Middle frontal gyrus (tissue), 1 donor: Measurements from ENCODE around the gene VMP1.
"Not testable (repeated sequence)": the region's sequence is repeated elsewhere in the genome, so short reads cannot be mapped to it uniquely, and the experiment has no call there.

Experiments used
- DNase-seq: peaks from one replicate; pipeline ENCODE4 v3.0.0-alpha.2; 2015; ENCODE audit warnings: low spot score; ENCODE audit errors: extremely low spot score

The VMP1 gene

DNA sequence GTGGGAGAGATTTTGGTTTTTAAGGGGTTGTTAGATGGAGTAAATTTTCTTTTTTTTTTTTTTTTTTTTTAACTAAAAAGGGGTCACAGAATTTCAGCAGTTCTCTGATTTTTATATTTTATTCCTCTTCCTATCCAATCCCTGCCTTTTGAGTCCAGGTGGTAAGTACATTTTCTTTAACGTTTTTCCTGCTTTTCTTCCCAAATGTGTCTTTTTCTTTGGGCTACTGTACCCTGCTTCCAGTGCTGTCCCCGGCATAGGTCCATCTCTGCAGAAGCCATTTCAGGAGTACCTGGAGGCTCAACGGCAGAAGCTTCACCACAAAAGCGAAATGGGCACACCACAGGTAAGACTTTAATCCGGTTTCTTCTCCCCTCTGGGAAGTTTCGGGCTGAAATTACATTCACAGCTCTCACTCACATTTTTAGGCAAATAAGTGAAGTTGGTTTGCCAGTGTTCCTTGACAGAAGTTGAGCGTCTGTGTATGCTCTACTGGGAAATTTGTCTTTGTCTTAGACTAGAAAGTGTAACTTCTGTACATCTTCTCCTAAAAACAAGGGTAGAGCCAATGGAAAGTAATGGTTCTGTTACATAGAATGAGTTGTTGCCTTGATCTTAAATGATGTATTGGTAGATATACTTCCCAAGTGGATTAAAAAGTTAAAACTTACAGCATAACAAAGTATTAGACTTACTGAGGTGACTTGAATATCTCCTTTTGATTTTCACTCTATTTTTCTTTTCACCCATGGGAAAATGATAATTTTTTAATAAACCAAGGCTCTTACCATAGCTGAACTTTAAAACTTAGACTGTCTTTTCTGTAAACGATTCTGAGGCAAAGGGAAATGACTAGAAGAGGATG is 130.8 kb downstream of the VMP1 start:
- DNase-seq, result no peak

DNA sequence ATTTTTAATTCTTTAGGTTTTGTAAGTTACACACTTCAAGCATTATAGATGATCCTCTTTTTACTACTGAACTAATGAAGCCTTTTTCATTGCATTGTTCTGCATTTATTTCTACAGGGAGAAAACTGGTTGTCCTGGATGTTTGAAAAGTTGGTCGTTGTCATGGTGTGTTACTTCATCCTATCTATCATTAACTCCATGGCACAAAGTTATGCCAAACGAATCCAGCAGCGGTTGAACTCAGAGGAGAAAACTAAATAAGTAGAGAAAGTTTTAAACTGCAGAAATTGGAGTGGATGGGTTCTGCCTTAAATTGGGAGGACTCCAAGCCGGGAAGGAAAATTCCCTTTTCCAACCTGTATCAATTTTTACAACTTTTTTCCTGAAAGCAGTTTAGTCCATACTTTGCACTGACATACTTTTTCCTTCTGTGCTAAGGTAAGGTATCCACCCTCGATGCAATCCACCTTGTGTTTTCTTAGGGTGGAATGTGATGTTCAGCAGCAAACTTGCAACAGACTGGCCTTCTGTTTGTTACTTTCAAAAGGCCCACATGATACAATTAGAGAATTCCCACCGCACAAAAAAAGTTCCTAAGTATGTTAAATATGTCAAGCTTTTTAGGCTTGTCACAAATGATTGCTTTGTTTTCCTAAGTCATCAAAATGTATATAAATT is 132.3 kb downstream of the VMP1 start:
- no peak for DNase-seq

DNA sequence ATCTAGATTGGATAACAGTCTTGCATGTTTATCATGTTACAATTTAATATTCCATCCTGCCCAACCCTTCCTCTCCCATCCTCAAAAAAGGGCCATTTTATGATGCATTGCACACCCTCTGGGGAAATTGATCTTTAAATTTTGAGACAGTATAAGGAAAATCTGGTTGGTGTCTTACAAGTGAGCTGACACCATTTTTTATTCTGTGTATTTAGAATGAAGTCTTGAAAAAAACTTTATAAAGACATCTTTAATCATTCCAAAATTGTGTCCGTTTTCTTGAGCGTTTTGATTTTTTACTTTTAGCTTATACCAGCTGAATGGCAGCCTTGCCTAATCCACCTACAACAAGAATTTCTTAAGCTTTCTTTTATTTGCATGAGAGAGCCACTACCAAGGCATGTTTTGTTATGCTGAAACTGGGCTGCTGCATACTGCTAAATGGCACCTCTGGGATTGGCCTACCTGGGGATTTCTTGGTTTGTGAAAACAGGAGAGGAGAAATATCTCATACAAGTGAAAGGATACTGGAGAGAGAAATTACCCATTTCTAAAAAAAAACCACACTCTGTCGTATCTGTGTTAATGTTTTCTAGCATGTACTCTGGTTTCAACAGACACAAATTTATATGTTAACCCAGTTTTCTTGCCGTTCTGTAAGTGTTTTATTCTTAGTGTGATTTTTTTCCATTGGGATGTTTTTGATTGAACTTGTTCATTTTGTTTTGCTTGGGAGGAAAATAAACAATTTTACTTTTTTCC is 133.1 kb downstream of the VMP1 start:
- DNase-seq, result no peak

DNA sequence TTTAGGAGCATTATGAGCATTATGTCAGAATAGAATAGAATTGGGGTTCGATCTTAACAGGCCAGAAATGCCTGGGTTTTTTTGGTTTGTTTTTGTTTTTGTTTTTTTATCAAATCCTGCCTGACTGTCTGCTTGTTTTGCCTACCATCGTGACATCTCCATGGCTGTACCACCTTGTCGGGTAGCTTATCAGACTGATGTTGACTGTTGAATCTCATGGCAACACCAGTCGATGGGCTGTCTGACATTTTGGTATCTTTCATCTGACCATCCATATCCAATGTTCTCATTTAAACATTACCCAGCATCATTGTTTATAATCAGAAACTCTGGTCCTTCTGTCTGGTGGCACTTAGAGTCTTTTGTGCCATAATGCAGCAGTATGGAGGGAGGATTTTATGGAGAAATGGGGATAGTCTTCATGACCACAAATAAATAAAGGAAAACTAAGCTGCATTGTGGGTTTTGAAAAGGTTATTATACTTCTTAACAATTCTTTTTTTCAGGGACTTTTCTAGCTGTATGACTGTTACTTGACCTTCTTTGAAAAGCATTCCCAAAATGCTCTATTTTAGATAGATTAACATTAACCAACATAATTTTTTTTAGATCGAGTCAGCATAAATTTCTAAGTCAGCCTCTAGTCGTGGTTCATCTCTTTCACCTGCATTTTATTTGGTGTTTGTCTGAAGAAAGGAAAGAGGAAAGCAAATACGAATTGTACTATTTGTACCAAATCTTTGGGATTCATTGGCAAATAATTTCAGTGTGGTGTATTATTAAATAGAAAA is 133.8 kb downstream of the VMP1 start:
- DNase-seq, result not testable (repeated sequence)

DNA sequence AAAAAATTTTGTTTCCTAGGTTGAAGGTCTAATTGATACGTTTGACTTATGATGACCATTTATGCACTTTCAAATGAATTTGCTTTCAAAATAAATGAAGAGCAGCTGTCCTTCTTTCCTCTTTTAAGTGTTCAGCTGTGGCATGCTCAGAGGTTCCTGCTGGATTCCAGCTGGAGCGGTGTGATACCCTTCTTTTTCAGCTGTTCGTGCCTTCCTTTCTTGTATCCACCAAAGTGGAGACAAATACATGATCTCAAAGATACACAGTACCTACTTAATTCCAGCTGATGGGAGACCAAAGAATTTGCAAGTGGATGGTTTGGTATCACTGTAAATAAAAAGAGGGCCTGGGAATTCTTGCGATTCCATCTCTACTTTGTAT is 134.4 kb downstream of the VMP1 start:
- not testable (repeated sequence) for DNase-seq

DNA sequence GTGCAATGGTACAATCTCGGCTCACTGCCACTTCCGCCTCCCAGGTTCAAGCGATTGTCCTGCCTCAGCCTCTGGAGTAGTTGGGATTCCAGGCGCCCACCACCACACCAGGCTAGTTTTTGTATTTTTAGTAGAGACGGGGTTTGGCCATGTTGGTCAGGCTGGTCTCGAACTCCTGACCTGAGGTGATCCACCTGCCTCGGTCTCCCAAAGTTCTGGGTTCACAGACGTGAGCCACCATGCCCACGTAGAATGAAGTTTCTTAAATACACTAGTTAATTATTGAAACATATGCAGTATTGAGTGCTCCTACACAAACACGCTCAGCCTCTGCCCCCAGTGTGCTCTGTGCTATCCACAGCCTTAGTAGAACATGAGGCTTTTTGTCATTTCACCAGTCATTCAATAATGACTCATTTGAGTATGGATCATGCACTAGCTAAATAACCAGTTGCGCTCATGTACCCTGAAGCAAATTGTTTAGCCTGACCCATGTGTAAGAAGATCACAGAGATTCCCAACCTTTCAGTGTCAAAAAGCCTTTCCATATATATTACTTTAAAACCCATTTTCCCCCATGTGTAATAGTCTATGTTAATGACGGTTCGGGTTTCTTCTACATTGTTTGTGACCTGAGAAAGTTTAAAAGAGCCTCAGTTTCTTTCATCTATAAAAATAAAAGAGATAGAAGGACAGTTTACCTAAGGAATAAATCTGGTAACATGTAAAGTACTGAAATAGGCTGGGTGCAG is 135.6 kb downstream of the VMP1 start:
- no peak for DNase-seq

DNA sequence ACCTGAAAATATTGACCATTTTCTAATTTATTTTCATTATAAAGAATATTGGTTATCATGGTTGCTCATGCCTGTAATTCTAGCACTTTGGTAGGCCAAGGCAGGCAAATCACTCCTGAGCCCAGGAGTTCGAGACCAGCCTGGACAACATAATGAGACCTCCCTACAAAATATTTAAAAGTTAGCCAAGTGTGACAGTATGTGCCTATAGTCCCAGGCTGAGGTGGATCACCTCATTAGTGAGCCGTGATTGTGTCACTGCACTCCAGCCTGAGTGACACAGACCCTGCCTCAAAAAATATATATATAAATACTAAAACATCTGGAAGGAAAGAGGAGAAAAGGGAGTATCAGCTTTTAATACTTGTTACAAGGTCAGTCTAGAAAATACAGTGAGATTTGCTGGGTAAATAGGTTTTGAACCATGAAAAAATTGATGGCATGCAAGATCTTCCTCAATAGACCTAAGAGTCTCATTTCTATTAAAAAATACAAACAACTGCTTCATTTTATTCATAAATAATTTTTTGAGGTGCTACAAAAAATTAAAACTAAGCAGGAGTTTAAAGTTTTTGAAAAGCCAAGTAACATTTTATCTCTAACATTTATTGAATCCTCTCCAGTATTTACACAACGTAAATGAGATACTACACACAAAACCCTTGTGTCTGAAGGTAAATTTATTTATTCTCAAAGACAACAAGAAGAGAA is 137.6 kb downstream of the VMP1 start:
- no peak for DNase-seq

DNA sequence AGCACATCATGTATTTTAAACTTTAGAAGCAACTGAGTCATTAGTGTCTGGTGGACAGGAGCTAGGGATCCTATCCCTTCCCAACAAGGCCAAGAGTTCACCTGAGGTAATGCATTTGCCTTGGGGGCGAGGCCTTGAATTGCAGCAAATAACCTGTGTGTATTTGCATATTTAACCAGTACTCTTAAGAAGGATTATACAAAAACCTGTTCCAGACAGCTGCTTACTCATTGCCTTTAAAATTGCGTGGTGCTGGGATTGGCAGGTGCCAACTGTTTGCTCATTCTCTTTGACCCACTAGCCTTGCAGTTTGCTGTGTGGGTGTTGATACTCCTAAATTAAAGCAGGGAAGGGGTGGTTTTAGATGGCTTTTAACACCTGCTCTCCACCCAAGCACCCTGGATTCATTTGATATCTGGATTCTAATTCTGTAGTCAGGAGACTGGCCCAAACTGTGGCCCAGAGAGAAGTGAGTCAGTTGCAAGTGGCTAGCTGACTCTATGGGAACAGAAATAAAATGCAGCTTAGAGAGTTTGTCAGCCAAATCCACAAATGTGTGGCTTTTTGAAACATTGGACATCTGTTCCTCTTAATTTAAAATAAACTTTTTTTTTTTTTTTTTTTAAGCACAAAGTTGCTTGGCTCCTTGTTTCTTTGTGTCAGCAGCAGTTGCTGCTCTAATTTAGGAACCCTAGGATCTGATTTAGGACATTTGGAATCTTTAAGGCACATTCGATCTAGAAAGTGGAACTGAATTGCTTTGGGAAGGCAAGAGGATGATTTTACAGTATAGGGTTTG is 138.3 kb downstream of the VMP1 start:
- DNase-seq, result no peak

DNA sequence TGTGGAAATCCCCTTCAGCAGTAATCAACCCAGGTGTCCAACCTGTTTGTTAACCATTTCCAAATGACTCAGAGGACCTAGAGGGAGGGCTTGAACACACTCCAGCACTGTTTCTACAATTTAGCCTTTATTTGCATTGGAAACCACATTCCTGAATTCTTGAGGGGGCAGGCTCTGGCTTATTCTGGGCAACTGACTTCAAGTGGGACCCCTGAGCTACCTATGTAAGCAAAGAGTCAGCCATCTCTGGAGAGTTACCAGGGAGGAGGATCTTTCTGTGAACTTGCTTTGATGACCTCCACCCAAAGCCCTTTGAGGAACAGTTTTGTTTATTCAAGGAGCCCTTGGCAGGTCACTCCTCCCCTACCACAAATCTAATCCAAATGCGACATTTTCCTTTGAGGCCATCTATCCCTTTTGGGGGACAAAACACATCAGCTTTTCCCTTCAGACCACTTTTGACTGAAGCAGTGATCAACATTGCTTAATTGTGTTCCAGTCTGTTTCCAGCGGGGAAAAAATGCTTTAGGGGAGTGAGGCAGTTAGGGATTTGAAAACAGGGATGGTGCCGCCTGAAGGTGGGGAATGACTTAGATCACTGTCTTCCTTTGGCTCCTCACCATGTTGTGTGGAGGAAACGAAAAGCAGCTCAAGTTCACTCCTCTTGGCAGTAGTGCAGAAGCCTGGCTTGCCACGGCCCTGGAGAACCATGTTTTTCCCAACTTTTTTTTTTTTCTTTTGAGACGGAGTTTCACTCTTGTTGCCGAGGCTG is 139.1 kb downstream of the VMP1 start:
- DNase-seq, result no peak

DNA sequence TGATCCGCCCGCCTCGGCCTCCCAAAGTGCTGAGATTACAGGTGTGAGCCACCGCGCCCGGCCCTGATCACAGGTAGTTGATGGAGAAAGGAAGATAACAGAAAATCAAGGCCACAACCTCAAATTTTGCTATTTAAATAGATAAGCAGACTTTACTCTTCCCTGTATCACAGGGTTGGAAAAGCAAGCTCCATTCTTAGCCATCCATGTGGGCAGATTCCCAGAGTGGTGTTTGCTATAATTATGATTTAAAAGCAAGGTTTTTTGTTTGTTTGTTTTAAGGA is 140.9 kb downstream of the VMP1 start:
- no peak for DNase-seq

DNA sequence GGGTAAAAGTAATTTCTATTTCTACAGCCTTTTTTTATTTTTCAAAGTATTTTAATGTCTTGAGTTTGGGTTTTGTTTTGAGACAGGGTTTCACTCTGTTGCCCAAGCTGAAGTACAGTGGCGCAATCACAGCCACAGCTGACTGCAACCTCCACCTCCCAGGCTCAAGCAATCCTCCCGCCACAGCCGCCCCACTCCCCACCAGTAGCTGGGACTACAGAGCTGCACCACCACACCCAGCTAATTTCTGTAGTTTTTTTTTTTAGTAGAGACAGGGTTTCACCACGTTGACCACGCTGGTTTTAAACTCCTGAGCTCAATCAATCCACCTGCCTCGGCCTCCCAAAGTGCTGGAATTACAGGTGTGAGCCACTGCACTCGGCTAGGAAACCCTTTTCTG is 141.3 kb downstream of the VMP1 start:
- no peak for DNase-seq

DNA sequence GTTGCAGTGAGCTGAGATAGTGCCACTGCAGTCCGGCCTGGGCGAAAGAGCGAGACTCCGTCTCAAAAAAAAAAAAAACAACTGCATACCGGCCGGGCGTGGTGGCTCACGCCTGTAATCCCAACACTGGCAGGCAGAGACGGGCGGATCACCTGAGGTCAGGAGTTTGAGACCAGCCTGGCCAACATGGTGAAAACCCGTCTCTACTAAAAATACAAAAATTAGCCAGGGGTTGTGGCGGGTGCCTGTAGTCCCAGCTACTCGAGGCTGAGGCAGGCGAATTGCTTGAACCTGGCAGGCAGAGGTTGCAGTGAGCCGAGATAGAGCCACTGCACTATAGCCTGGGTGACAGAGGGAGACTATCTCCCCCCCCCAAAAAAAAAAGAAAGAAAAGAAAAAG is 142.9 kb downstream of the VMP1 start:
- DNase-seq, result not testable (repeated sequence)

DNA sequence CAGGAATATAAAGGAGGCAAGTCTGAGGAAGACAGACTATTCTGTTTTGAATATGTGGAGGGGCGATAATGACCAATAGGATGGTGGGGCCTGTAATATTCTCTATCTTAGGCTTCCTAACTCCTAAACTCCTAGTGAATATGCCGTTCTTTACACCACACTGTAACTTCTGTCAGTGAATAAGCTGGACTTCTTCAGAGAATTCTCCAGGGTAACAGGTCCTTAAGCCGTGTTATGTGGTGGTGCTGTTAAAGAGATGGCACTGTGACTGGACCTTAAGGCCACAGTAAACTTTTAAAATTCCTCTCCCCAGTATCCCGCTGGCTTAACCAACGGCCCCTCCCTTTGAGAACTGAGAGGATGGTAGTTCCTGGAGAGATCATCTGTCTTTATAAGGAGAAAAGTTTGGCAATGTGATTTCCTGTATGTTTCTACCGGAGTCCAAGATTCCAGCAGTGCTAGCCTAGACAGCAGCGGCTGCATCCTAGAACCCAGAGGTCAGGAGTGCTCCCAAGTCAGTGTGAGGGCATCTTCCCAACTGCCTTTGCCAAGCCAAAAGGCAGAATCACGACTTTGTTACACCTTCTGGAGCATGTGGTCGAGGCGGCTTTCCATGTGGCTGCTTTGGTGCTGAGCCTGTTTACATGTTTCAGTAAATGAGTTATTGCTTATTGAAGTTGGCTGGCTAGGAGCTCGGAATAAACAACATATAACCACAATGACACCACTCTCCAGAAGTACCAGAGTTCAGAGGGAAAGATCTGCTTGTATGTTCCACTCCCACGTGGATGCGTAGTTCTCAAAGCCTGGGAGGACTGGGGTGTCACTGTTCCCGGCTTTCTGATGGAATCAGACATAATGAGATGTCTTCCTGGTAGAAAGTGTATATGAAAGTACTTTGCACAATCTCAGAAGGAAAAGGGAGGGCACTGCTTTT is 144.3 kb downstream of the VMP1 start:
- no peak for DNase-seq

DNA sequence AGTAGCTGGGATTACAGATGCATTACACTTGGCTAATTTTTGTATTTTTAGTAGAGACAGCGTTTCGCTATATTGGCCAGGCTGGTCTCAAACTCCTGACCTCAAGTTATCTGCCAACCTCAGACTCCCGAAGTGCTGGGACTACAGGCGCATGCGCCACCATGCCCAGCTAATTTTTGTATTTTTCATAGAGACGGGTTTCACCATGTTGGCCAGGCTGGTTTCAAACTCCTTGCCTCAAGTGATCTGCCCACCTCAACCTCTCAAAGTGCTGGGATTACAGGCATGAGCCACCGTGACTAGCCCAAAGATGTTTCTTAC is 145.4 kb downstream of the VMP1 start:
- DNase-seq, result not testable (repeated sequence)

DNA sequence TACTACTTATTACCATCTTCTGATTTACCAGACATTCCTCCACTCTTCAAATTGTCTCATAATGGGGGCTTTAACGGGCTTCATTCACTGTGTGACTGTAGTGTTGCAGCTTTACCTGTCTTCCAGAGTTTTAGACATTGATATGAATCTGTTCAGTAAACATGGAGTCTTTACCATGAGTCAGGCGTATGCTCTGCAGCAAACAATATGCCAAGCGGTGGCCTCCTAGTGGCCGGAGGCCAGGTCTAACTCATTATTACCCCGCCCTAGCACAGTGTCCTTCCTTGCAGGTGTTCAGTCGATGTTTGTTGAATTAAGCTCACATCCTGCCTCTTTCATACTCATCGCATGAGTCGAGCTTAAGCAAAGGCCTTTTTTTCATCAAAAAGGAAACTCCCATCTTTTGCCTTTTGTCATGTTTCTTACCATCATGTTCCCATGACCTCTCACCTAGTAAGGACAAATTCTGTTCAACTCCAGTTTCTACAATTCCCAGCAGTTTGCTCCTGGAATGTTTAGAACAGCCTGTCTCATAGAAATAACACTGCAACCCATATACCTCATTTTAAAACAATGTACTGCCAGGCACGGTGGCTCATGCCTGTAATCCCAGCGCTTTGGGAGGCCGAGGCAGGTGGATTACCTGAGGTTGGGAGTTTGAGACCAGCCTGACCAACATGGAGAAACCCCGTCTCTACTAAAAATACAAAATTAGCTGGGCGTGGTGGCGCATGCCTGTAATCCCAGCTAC is 145.9 kb downstream of the VMP1 start:
- DNase-seq, result no peak

DNA sequence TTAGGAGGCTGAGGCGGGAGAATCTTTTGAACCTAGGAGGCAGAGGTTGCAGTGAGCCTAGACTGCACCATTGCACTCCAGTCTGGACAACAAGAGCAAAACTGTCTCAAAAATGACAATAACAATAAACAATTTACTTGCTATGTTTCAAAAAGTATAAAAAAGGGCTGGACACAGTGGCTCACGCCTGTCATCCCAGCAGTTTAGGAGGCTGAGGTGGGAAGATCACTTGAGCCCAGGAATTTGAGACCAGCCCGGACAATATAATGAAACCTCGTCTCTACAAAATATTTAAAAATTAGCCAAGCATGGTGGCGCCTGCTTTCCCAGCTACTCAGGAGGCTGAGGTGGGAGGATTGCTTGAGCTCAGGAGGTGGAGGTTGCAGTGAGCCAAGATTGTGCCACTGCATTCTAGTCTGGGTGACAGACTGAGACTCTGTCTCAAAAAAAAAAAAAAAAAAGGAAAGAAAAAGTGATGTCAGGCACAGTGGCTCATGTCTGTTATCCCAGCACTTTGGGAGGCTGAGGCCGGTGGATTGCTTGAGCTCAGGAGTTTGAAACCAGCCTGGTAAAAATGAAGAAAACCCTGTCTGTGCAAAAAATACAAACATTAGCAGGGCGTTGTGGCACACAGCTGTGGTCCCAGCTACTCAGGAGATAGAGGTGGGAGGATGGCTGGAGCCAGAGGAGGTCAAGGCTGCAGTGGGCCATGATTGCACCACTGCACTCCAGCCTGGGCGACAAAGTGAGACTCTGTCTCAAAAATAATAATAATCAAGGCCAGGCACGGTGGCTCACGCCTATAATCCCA is 146.7 kb downstream of the VMP1 start:
- DNase-seq, result not testable (repeated sequence)
